GM19397 (cell line): ENCODE measurements around the gene SPARC.

ENCODE experiments used
- ATAC-seq: cut with Tn5 transposase; IDR thresholded peaks from one replicate; pipeline ENCODE4 v1.9.1; 2021; ENCODE audit warnings: mild to moderate bottlenecking, moderate library complexity; ENCODE audit not compliant: unreplicated experiment

SPARC gene

DNA sequence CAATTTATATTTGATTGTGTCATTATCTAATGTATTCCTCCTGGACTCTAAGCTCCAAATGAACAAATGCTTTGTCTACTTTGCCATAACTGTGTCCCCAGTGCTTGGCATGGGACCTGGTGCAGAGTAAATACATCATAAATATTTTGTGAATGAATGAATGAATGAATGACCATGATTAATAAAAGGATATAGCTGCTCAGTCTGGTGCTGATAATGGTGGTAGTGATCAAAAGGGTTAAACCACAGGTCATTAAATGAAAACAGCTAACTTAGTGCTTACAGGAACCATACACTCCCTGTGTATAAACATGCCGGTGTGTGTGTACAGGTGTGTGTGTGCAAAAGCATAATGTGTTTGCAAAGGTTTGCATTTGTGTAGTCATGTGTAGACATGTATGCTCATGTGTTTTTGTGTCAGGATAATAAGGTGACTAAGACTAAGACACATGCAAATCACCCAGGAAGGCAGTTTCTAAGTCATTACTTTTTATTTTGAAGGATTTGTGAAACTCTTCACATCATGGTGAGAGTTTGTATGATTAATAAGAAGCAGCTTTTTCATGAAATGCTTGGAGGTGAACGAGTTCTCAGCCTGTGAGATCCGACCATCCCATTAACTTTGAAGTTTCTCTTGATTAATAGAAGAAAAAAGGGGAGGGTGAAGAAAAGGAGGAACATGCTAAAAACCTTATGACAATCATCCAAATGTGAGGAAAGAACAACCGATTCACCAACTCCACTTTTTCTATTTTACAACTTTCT is 24.6 kb downstream of the SPARC start:
- ATAC-seq, result peak; percentile 52

DNA sequence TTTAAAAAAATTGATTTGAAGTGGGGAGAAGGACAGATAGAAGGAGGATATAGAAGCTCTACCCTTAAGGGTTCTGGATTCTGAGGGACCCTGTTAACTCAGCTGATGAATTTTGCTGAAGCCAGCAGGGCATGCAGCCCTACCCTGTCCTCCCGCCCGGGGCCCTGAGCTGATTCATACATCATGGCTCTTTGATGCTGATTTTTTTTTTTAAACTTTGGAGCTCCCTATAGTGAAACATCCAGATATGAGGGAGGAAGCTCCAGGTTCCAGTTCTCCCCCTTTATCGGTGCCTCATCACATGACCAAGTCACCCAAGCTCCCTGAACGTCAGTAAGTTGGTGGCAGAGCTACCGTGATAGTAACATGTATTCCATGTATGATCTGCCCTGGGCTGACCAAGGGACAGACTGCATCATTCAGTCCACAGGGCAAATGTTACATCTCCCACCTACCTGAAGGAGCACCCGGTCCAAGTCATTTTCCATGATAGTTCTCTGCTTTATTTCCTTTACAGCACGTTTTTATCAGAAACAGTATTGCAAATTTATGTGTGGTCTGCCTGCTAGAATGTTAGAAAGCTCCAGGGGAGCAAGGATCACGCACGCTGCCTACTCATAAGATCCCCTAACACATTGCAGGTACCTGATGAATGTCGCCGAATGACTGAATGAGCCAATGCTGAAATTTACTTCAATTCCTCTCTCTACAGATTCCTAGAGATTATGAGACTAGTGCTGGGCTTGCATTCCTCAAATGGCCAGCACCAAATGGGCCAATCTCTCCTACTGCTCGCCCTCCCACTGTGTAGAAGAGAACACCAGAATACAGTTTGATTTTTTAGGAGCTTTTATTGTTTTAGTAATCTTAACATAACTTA is 25.9 kb downstream of the SPARC start:
- no peak for ATAC-seq

DNA sequence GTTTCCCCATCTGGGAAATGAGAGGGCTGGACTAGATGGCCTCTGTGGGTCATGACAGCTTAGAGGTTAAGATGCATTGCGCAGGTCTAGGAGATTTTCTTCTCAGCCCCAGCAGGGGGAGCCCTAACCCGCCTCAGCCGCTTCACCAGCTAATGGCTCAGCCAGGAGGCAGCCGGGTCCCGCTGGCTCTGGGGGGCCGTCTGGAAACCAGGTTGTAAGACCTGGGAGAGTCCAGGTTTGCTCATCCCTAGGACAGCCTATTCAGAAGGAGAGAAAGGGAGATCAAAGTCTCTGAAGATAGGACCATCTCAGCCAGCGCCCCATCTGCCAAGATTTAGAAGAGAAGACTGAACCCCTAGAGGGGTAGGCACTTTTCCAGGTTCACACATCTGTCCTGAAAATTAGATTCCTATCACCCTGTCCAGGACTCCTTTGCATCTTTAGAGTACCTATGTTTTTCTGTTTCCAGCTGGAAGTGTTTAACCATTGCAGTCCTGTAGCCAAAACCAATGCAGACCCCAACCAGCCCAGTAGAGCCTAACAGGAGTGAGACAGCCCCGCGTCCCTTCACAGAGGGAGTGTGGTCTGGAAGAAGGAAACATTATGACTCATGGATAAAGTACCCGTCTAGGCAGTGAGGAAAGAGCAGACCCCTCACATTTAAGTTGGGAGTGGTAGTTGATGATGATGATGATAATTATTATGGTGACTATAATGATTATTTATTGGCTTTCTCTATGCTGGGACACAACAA is 27.5 kb downstream of the SPARC start:
- peak; percentile 67 for ATAC-seq

DNA sequence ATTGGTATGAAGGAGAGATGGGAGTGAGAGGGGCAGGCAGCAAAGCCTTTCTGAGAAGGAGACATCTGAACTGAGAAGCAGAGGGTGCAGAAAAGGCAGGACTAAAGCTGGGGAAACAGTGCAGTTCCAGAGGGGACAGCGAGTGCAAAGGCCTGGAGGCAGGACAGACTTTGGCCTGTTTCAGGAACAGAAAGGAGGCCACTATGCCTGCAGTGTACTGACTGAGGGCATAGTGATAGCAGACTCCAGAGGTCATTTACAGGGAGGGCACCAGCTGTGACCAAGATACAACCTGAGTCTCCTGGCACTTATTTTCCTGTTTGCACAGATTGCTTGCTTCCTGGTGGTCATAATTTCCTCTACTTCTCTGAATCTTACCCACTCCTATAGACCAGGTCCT is 29.6 kb downstream of the SPARC start:
- ATAC-seq, result no peak

DNA sequence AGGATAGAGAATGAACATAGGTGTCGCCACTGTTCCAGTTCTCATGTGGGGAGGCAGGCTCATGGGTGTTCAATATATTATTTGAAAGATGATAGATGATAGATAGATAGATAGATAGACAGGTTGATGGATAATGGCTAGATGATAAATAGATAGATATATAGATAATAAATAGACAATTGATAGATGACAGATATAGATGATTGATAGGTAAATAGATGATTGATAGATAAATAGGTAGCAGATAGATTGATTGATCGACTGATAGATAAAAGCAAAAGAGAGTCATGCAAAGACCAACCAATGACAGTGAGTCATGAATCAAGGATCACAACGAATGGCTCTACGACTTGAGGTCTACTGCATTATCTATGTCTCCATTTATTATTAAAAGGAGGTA is 30.4 kb downstream of the SPARC start:
- ATAC-seq, result no peak

DNA sequence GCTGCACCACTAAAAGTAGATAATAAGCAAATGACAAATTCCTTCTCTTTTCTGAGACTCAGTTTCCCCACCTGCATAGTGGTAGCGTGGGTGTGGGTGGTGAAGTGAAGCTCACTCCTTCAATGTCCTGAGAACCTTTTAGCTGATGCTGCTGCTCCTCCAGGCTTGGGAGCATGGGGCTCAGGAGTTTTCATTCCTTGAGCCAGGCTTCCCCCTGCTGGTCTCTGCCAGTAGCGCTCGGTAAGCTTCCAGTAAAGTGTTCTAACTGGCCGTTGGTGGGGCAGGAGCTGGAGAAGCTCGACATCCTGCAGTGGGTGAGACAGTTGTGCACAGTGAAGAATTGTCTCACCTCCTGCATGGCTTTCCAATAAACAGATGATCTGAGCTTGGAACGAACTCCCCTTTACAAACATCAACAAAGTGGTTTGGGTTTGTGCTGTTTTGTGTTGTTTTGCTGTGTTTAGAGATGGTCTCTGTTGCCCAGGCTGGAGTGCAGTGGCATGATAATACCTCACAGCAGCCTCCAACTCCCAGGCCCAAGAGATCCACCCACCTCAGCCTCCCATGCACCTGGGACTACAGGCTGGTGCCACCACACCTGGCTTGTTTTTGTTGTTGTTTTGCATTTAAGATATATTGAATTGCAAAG is 34.6 kb downstream of the SPARC start:
- ATAC-seq, result peak; percentile 92

DNA sequence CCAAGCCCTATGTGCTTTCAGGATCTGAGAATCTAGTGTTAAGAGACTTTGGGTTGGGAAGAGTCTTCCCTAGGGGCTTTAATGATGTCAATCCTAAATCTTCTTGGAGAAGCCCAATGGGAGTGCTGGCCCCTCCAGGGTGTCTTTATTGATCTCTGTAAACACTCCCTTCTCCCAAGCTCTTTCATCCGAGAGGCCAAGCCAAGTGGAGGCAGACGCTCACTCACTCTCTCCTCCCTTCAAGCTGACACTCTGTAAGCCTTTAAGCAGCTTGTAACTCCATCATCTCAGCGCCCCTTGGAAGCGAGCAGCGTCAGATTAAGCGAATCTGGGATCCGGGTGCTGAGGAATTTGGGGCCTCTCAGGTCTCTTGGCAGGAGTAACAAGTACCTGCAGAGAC is 37.7 kb downstream of the SPARC start:
- ATAC-seq, result no peak

DNA sequence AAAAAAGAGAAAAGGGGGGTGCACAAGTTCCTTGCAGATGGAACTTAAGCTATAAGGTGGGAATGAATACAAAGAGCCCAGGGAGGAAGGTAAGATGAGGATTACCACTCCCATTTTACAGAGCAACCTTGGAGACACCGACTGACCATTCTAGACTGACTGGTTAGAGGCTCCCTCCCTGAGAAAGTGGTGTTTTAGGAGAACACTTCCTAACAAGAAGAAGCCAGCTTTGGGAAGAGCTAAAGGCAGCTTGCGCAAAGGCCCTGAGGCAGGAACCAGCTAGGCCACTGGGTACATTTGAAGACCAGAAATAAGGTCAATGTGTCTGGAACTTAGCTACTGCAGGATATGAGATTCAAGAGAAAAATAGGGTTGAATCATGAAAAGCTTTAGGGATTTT is 38.6 kb downstream of the SPARC start:
- ATAC-seq, result no peak

DNA sequence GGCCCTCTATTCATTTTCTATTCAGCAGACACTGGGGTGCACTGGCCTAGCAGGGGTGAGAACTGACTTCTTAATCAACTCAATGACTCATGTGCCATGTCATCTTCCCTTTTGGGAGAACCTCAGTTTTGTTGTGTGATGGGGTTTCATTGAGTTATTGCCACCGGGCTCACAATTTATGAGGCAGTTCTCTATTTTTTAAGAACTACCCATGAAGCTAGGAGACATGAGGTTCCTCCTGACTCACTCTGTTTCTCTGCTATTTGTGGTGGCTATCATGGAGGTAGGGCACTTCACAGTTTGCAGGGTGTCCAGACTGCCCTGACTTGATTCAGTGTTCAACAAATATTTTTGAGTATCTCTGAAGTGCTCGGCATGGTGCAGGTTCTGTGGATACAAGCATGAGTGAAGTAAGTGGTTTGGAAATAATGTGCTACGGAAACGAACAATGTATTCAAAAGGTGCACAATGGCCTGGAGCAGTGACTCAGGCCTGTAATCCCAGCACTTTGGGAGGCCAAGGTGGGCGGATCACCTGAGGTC is 39.3 kb downstream of the SPARC start:
- ATAC-seq, result no peak

DNA sequence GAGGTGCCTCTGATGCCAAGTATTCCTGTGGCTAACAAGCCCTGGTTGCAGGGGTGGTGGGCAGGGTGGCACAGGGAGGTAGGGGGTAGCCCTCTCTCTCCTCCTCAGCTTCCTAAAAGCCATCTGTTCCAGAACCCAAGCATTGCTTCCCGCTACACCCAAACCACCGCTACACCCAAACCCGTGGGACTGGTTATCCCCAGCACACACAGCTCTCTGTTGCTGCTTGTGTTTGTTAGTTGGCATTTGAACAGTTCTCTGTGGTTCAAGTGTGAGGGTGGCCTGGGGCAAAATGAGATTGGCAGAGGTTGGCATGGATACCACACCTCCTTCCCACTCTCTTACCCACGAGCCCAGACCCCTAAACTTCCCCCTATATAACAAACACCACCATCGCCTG is 40.4 kb downstream of the SPARC start:
- ATAC-seq, result no peak

DNA sequence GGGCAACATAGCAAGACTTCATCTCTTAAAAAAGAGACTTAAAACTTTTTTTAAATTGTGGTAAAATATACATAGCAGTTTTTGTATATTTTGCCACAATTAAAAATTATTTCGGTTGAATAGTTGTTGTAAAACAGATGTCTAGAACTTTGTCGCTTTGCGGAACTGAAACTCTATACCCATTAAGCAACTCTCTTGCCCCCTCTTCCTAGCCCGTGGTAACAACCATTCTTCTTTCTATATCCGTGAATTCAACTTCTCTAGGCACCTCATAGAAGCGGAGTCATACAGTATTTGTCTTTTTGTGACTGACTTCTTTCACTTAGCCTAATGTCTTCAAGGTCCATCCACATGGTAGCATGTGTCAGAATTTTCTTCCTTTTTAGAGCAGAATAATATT is 43.3 kb downstream of the SPARC start:
- ATAC-seq, result no peak

DNA sequence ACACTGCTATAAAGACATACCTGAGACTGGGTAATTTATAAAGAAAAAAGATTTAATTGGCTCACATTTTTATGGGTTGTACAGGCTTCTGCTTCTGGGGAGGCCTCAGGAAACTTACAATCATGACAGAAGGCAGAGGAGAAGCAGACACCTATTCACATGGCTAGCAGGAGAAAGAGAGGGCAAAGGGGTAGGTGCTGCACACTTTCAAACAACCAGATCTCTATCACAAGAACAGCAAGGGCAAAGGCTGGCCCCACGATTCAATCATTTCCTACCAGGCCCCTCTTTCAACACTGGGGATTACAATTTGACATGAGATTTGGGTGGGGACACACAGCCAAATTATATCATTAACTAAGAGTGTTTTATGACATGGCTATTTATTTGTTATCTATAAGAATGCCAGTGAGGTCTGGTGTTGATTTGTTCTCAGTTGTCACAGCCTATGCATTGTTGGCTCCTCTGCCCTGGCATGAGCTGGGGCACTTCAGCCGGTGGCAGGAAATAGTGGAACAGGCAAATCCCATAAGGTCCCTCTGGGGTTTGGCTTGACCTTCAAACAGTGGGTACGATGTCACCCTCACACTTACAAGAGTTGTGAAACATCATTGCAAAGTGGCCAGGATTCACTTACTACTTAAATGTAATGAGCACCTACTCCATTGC is 44.1 kb downstream of the SPARC start:
- ATAC-seq, result no peak

DNA sequence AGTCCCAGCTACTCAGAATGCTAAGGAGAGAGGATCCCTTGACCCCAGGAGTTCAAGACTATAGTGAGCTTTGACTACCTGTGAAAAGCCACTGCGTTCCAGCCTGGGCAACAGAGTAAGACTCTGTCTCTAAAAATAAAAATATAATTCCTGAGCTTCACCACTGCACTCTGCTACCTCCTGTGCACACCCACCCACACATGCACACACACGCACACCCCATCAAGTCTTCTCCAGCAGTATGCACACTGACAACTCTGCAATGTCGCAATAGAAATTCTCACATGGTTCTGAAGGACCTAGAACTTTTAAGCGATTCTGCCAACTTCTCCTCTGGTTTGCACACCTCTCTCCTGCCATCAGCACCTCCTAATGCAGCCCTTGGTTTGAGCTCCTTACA is 48.1 kb downstream of the SPARC start:
- no peak for ATAC-seq

DNA sequence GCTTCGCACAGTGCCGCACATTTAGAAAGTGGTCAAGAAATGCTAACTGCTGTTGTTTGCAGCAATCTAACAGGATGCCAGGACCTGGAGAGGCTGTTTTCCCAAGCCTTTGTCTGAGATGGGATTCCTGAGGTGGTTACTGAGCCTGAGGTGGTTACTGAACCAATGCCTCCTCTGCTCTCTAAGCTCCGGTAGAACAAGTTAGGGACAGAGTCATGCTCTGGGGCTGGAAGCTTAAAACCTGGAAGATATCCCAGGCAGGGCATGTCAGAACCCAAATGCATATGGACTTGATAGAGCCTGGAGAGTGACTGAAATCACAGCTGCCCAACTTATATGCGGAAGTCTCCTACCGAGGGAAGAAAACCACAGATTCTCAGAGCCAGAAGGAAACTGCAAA is 49.0 kb downstream of the SPARC start:
- ATAC-seq, result no peak

DNA sequence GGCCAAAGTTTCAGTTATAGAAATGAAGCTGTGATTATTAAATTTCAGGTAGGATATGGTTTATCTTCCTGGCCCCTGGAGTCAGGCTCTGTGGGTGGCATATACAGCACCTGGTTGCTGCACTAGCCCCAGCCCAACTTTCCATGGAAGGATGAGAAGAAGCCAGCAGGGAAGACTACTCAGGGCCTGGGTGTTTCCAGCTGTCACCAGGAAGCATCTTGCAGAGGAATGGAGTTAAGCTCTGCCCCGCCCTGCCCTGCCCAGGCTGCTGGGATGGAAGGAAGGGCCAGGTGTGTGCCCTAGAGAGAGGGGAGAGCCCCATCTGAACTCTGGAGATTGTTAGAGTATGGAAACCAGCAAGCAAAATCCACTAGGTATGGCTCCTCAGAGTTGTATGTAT is 52.8 kb downstream of the SPARC start:
- no peak for ATAC-seq

DNA sequence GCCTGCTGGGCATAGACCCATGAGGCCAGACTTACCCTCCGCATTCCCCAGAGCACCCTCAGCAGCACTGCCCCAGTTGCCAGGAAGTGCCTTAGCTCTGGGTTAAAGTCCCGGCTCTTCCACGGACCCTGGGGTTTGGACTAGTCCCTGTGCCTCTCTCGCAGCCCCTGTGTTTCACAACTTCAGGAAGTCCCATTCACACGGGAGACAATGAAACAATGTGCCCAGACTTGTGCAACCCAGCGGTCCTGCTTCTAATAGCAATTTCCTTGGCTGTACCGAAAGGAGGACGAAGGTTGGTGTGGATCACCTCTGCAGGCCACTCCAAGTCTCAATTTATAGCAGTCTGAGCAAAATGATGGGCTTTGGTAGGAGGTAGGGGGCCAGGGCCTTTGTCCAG is 53.8 kb downstream of the SPARC start:
- no peak for ATAC-seq

DNA sequence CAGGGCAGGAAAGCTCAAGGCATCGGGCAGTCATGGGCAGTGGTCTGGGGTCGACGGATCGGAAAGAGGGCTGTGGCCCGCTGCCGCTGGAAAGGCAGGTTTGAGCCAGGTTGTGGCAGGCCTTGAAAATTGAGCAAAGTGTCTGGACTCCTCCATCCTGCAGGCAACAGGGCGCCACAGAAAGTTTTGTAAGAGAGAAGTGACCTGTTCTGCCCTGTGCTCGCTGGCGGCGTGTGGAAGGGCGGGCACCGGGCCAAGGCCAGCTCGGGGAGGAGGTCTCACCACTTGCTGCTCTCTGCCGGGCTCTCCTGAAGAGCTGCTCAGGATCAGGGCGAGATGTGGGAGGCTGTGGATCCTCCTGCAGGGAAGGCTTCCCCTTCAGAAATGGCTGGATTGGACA is 54.2 kb downstream of the SPARC start:
- ATAC-seq, result no peak

DNA sequence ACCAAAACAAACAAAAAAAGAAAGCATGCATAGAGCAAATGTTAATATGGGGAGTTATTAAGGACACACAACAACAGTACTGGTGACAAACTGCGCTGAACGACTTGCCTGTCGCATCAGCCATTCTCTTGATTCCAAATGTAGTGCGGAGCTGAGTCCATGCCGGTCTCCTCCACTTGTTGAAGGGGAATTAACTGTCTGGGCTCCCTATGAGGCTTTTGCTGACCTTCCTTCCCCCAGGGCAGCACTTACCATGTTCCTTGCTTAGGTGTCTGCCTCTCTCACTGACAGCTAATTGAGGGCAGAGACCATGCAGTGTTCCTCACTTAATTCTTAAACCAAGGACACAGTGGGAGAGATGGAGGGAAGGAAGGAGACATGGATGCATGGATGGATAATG is 54.8 kb downstream of the SPARC start:
- ATAC-seq, result no peak

DNA sequence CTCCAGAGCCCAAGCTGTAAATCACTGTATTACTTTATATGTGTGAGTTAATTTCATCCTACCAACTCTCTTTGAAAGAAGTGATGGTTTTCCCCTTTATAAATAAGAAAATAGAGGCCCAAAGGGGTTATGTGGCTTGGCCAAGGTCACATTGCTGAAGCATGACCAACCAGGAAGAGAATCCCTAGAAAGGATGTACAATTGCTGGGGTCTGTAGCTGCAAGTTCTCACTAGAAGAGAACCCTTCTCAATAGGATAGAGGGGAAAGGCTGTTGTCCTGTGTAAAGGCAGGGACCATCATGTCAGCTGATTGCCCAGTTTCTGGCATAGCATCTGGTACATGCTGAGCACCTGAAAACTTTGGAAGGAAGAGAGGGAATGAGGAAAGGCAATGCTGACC is 56.6 kb downstream of the SPARC start:
- ATAC-seq, result no peak

DNA sequence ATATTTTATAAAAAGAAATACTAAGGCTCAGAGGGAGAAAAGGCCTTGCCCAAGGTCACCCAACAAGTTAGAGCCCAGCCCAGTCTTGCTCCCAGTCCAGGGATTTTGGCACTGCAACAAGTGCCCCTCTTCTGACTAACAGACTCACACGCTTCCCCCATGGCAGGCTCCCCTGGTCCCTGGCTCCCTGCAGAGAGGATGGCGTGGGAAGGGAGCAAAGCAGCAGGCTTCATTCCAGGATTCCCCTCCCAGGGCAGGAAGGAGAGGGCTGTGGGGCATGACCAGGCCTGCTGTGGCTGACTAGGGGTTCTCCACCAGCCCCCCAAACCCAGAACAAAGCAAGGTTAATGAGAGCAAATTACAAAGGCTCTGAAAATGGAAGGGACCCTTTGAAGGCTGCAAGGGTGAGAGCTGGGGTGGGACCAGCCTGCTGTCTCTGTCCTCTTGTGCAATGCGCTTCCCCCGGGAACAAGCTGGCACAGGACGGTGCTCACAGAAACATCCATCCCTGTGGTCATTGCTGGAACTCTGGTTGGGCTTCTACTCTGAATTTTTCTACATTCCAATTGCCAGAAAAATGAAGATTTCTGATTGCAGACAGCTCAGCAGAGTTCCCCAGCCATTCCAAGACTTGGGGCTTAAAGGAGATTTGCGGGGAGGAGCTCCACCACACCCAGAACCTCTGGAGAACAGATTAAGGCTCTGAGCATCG is 58.4 kb downstream of the SPARC start:
- ATAC-seq, result no peak
